Measurements from ENCODE around the gene TMEM178B.

The TMEM178B gene

GRCh38 chr7:141511676-141512396 is 438.0 kb downstream of the TMEM178B start:
- no peaks in the 10 kb centered on the region for H3K4me1 ChIP-seq (ENCODE audit: control insufficient read depth in 1 of 2, insufficient read depth in 1 of 2, low read depth in 1 of 2, low read length in 1 of 2)
- TF ChIP-seq CTCF (IDR thresholded peaks at IDR 0.05): no peak
- H3K27me3 ChIP-seq: peaks cover 76% of the 10 kb centered on the region
- H3K27ac ChIP-seq: no peak overlapping the region
- H3K9me3 ChIP-seq: no peaks in the 10 kb centered on the region
- H3K4me3 ChIP-seq (ENCODE audit: low read depth in 1 of 2, low read length in 1 of 2): no peak overlapping the region
- no peaks in the 10 kb centered on the region for H3K36me3 ChIP-seq

GRCh38 chr7:141512597-141512996 is 438.7 kb downstream of the TMEM178B start:
- Histone ChIP-seq H3K4me1 (ENCODE audit: control insufficient read depth in 1 of 2, insufficient read depth in 1 of 2, low read depth in 1 of 2, low read length in 1 of 2) (no peaks in the 10 kb centered on the region), H3K9me3 (no peaks in the 10 kb centered on the region), H3K27me3 (peaks cover 76% of the 10 kb centered on the region), H3K27ac (no peak overlapping the region), H3K36me3 (no peaks in the 10 kb centered on the region), H3K4me3 (ENCODE audit: low read depth in 1 of 2, low read length in 1 of 2) (no peak overlapping the region)
- no peak for TF ChIP-seq CTCF (IDR thresholded peaks at IDR 0.05)

DNA sequence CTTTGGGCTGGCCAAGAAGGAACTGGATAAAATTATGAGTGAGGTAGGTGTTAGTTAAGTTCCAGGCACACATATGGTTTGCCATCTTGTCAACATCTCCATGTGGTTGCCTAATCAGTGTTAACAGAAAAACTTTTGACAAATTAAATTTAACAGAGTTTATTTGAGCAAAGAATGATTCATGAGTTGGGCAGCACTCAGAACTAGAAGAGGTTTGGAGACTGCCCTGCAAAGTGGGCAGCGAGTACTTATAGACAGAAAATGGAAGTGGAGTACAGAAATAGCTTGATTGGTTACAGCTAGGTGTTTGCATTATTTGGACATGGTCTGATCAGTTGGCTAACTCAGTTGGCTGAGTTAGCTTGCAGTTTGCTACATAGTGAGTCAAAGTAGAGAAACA is 439.9 kb downstream of the TMEM178B start:
- TF ChIP-seq CTCF (IDR thresholded peaks at IDR 0.05): no peak
- Histone ChIP-seq H3K4me3 (ENCODE audit: low read depth in 1 of 2, low read length in 1 of 2) (no peak overlapping the region), H3K4me1 (ENCODE audit: control insufficient read depth in 1 of 2, insufficient read depth in 1 of 2, low read depth in 1 of 2, low read length in 1 of 2) (no peaks in the 10 kb centered on the region), H3K27me3 (peaks cover 74% of the 10 kb centered on the region), H3K9me3 (no peaks in the 10 kb centered on the region), H3K27ac (no peak overlapping the region), H3K36me3 (no peaks in the 10 kb centered on the region)

GRCh38 chr7:141515941-141516340 is 442.1 kb downstream of the TMEM178B start:
- Histone ChIP-seq H3K4me1 (ENCODE audit: control insufficient read depth in 1 of 2, insufficient read depth in 1 of 2, low read depth in 1 of 2, low read length in 1 of 2) (no peaks in the 10 kb centered on the region), H3K27me3 (peaks cover 58% of the 10 kb centered on the region), H3K27ac (no peak overlapping the region)

DNA sequence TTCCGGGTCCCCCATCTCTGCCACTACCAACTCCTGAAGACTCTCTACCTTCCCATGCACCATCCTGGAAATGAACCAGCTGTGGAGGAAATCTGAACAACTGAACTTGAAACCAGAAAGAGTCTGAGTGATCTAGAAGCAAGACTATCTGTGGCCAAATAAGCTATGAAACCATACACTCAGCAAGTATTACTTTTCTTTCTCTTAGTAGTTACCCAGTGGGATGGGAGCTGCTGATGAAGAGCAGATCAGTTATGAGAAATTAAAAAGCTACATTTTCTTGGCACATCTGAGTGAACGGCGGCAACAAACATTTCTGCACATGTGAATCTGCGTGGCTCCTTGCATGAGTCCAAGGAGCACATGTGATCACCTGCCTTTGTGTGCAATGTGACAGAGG is 445.8 kb downstream of the TMEM178B start:
- TF ChIP-seq CTCF (IDR thresholded peaks at IDR 0.05): no peak
- no peaks in the 10 kb centered on the region for H3K36me3 ChIP-seq
- no peak overlapping the region for H3K4me3 ChIP-seq (ENCODE audit: low read depth in 1 of 2, low read length in 1 of 2)
- no peaks in the 10 kb centered on the region for H3K4me1 ChIP-seq (ENCODE audit: control insufficient read depth in 1 of 2, insufficient read depth in 1 of 2, low read depth in 1 of 2, low read length in 1 of 2)
- no peaks in the 10 kb centered on the region for H3K9me3 ChIP-seq
- H3K27ac ChIP-seq: no peak overlapping the region
- peaks cover 36% of the 10 kb centered on the region for H3K27me3 ChIP-seq

More at GRCh38 chr7:141515941-141516340, 442.1 kb downstream of the TMEM178B start:
- no peak for TF ChIP-seq CTCF (IDR thresholded peaks at IDR 0.05)
- no peaks in the 10 kb centered on the region for H3K9me3 ChIP-seq
- no peak overlapping the region for H3K4me3 ChIP-seq (ENCODE audit: low read depth in 1 of 2, low read length in 1 of 2)
- no peaks in the 10 kb centered on the region for H3K36me3 ChIP-seq

Data from neutrophil (primary cell).